SIG-M5 treated with dmso at 0.1 percent for 504 hours (cell line): Measurements from ENCODE around the gene ORC5.
A peak's percentile ranks its signal among the peaks of the same experiment; 100 is the strongest.
"Not testable (repeated sequence)": the region's sequence is repeated elsewhere in the genome, so short reads cannot be mapped to it uniquely, and the experiment has no call there.

ENCODE experiments used
- DNase-seq: peaks from one replicate; lab custom pipeline; 2025; ENCODE audit not compliant: unreplicated experiment; lab: John Stamatoyannopoulos, UW

ORC5 gene

DNA sequence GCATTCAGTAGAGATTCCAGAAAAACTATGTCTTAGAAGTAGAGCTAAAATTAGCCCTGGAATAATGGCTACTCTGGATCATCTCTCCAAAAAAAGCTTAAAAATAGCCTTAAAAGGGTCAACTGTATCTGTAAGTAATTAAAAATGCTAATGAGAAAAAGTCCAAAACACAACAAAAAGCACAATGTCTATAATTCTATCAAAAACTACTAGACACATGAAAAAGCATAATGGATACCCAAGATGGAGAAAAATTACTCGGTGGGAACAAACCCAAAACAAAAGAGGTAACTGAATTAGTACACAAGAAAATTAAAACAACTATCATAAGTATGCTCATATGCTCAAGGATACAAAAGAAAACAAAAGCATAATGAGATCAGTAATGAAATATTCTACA, 15.4 kb downstream of the ORC5 start:
- DNase-seq = no peak

DNA sequence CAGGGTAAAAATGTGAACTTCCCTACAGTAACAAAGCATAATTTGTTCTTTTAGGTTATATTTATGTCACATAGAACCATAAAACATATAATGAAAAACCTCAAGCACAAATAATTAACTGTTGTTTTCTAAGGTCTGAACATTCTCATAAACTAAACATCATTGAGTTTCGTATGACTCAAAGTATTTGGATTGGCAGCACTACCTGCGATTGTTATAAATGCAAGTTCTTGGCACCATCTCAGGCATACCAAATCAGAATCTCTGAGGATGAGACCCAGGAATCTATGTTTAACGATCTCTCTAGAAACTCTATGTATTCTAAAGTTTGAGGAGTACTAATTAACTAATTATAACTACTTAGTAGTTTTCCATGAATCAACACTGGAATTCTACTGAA, 22.5 kb downstream of the ORC5 start:
- DNase-seq = no peak

DNA sequence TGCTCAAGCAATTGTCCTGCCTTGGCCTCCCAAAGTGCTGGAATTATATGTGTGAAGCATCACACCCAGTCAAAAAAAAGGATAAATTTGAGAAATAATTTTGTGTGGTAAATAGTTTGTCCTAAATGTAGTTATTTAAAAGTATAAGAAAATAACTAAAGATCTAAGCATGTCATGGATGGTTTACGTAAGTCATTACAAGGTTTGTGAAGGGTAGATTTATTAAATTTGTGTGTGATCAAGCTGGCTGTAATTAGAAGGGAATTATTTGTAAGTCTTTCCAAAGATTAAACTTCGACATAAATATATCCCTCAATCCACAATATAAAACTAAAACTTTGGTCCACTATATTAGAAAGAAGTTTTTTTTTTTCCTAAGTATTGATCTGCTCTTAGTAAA, 28.6 kb downstream of the ORC5 start:
- DNase-seq = no peak

DNA sequence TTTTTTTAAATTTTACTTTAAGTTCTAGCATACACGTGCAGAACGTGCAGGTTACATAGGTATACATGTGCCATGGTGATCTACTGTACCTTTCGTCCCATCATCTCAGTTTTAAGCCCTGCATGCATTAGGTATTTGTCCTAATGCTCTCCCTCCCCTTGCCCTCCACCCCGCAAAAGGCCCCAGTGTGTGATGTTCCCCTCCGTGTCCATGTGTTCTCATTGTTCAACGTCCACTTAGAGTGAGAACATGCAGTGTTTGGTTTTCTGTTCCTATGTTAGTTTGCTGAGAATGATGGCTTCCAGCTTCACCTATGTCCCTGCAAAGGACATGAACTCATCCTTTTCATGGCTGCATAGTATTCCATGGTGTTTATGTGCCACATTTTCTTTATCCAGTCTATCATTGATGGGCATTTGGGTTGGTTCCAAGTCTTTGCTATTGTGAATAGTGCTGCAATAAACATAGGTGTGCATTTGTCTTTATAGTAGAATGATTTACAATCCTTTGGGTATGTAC, 30.2 kb downstream of the ORC5 start:
- DNase-seq = not testable (repeated sequence)

GRCh38 chr7:104176332-104176731, 31.5 kb downstream of the ORC5 start:
- no peak for DNase-seq

DNA sequence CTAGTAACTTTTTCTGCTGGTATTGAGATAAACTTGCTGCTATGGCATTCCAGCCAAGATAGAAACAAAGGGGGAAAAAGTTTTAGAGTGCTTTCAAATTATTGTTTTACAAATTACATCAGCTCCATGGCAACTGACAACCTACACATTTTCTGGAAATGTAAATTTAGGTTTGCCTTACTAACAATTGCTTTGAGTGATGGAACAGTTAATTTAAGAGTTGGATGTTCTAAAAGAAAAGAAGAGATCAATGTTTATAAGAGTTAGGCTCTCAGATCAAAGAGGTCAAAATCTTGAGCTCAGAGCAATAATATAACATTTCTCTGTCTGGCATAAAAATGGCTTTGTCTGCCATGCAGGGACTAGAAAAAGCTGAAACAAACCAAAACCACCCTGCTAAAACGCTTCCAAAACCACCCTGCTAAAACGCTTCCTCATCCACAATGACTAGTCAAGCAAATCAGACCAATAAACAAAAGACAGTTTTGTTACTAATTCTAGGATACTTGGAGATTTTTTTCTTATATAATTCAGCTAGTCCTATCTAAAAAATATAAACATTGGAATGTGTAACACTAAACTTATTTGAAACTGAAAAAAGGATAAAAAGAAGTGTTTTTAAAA, 32.3 kb downstream of the ORC5 start:
- DNase-seq = no peak

DNA sequence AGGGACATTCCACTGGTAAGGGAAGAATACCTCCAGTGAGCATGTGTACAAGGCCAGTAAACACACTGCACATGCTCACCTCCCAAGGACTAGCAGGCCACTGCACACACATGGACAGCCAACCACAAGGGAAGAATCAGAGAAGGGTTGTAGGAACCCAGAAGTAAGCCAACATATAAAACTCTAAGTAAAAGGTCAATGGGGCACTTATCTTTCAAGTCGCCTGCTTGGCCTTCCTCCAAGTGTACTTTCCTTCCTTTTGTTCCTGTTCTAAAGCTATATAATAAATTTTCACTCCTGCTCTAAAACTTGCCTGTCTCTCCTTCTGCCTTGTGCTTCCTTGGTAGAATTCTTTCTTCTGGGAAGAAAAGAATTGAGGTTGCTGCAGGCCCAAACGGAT, 33.0 kb downstream of the ORC5 start:
- no peak for DNase-seq

GRCh38 chr7:104162081-104162480, 45.7 kb downstream of the ORC5 start:
- DNase-seq = no peak

DNA sequence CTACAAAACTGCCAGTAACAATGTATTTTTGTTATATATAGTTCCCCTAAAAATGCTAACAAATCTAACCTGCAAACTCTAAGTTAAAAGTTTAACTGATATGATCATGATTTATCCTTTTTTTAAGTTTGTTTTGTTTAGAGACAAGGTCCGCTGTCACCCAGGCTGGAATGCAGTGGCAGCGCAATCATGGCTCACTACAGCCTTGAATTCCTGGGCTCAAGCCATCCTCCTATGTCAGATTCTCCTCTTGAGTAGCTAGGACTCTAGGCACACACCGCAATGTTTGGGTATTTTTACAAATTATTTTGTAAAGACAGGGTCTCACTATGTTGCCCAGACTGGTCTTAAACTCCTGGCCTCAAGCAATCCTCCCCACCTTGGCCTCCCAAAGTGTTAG, 46.6 kb downstream of the ORC5 start:
- no peak for DNase-seq

DNA sequence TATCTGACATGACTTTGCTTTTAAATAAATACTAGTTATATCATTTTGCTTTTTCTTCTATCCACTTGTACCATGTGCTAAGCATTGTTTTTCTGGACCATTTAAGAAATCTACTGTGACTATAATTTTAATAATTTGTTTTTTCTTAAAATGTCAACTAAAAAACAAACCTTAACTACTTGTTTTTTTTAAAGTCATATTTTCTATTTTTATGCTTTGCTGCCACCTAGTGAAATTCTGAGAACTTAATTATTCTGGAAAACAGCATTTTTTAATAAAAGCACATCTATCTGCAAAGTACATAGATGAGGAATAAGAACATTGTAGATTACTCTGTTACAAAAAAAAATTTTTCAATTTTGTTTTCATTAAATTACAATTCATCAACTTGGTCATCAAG, 47.4 kb downstream of the ORC5 start:
- peak; percentile 13 for DNase-seq

GRCh38 chr7:104156842-104157277, 51.0 kb downstream of the ORC5 start:
- DNase-seq = peak; percentile 52

GRCh38 chr7:104153287-104153686, 54.5 kb downstream of the ORC5 start:
- DNase-seq = no peak

- DNase-seq = no peak
Observed at GRCh38 chr7:104152468-104152867, 55.3 kb downstream of the ORC5 start.

DNA sequence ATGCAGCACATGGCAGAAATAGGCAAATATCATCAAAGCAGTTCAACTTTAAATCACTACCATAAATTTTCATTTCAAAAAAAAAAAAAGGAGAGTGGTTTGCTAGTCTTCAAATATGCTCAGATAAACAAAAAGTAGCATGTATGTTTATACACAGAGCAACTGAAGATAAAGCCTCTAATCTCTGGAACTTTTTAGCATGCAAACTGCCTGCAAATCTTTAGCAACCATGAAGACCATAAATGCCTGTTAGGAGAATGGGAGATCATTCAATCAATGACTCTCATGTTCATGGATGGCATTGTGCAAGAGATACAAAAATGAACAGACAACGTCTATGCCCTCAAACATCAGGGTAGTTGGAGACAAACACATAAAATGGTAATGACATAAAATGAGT, 57.3 kb downstream of the ORC5 start:
- no peak for DNase-seq

DNA sequence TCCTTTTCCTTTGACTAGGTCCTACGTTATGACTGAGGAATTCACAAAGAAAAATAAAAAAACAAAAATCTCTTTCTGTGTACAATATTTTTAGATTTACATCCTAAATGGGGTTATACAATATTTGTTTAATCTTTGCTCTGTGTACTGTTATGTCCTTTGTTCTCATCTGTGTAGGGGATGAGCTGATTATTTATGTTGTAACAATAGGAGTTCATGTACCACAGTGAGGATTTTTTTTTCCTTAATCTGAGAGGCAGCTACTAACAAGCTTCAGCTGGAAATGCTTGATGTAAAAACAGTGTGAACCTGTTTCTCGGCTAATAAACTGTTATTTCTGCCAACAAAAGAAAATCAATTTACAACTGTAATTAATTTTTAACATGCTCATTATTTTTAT, 58.0 kb downstream of the ORC5 start:
- no peak for DNase-seq

- DNase-seq = no peak
Observed at GRCh38 chr7:104142147-104142546, 65.7 kb downstream of the ORC5 start.

DNA sequence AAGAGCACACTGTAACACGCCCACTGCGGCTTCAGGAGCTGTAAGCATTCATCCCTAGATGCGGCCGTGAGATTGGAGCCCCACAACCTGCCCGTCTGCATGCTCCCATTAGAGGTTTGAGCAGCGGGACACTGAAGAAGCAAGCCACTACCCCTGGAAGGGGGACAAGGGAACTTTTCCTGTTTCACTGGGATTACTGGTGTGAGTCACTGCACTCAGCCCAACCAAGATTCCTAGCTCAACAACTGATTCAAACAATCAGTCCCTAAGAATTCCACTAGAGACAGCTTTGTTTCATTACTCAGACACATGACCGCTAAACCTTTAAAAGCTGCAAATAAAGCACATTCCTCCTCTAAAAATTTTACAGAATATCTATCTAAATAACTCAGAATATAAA, 69.8 kb downstream of the ORC5 start:
- DNase-seq = no peak

GRCh38 chr7:104137511-104137910, 70.3 kb downstream of the ORC5 start:
- DNase-seq = no peak

GRCh38 chr7:104136981-104137380, 70.8 kb downstream of the ORC5 start:
- no peak for DNase-seq

DNA sequence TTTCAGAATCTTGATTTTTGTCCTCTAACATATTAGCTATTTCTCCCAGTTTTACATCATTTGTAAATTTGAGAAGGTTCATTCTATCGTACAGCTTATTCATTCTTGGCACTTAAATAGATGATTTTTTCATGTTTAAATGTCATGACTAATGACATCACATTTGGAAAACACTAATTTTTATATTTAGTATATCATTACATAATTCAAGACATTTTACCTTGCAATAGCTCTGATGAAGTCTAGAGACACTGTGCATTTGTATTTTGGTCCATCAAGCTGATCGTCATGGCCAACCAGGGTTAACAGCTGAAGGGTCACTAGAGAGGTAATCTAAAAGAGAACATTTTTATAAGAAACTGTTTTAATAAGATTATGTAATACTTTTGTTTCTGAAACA, 71.3 kb downstream of the ORC5 start:
- no peak for DNase-seq

- no peak for DNase-seq
Observed at GRCh38 chr7:104135760-104136558, 71.9 kb downstream of the ORC5 start.

GRCh38 chr7:104133238-104133637, 74.6 kb downstream of the ORC5 start:
- DNase-seq = no peak

DNA sequence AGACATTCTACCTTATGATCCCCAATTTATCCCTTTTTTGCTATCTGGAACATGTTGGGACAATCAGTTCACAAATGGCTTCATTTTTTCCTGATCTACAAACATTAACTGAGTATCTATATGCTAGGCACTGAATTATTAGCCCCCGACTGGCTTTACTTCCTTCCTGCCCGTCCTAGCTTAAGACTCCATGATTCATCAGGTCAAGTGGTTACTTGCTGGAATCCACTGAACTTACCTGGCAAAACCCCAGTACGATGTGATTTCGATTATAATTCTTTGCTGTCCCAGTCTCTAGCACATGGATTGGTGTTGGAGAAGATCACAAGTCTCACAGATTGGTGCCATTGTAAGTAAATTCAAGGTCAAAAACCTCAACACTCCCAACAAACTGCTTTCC, 77.1 kb downstream of the ORC5 start:
- no peak for DNase-seq
